IMR-90 (cell line): ENCODE results near the gene GPR45. TPM values are rescaled to one million over a fixed set of nuclear protein-coding genes. Genes with fewer than 3 reads are reported as not detected.

Experiments used
- ATAC-seq: fragments of 200-7000 bp; cut with Tn5 transposase; 2 replicates; pipeline ENCODE4 v1.9.1; 2020; ENCODE audit warnings: low read depth, mild to moderate bottlenecking, moderate library complexity
- BruUV-seq: library from RNA; stranded (reverse); fragments of 400-500 nt; replicated peaks from 2 replicates; lab custom pipeline; 2021; lab: Mats Ljungman, UMichigan
- CTCF ChIA-PET: fragments of 300-600 bp; formaldehyde crosslinking; extraction: SDS; loops from one replicate; lab custom pipeline; 2021; ENCODE audit warnings: antibody characterized with exemption; lab: Yijun Ruan, JAX
- POLR2A ChIA-PET: fragments of 300-600 bp; sonication (Branson Sonifier 250); formaldehyde crosslinking; loops from one replicate; lab custom pipeline; 2022; ENCODE audit warnings: antibody characterized with exemption; ENCODE audit not compliant: unreplicated experiment; lab: Charles Lee
- DNase-seq: peaks from one replicate; pipeline ENCODE4 v3.0.0; 2013
- H2AFZ ChIP-seq: replicated peaks from 2 replicates; pipeline ENCODE3; 2013; ENCODE audit warnings: low read length, mild to moderate bottlenecking; ENCODE audit not compliant: poor library complexity
- H2AK5ac ChIP-seq: 2 replicates; pipeline ENCODE4 v1.6.1; 2013; ENCODE audit warnings: low read depth, low read length, inconsistent platforms
- H2AK9ac ChIP-seq: replicated peaks from 2 replicates; pipeline ENCODE3; 2013; ENCODE audit warnings: mild to moderate bottlenecking, low read depth, low read length, moderate library complexity; ENCODE audit not compliant: poor library complexity
- H2BK120ac ChIP-seq: 2 replicates; pipeline ENCODE4 v1.6.1; 2013; ENCODE audit warnings: low read depth, low read length, inconsistent platforms
- H2BK15ac ChIP-seq: 3 replicates; pipeline ENCODE4 v1.6.1; 2013; ENCODE audit warnings: low read depth, low read length, inconsistent platforms
- H2BK20ac ChIP-seq: 2 replicates; pipeline ENCODE4 v1.6.1; 2013; ENCODE audit warnings: low read depth, mild to moderate bottlenecking, inconsistent platforms, low read length, moderate library complexity
- H2BK5ac ChIP-seq: 2 replicates; pipeline ENCODE4 v1.6.1; 2013; ENCODE audit warnings: mild to moderate bottlenecking, low read depth, low read length, inconsistent platforms; ENCODE audit not compliant: poor library complexity, severe bottlenecking
- H3K14ac ChIP-seq: replicated peaks from 2 replicates; pipeline ENCODE4 v1.6.1; 2013; ENCODE audit warnings: low read depth, low read length, inconsistent platforms
- H3K18ac ChIP-seq: 2 replicates; pipeline ENCODE4 v1.6.1; 2013; ENCODE audit warnings: low read depth, low read length, control low read depth
- H3K23ac ChIP-seq: 2 replicates; pipeline ENCODE4 v1.6.1; 2013; ENCODE audit warnings: low read depth, low read length, inconsistent platforms
- H3K27ac ChIP-seq: 2 replicates; pipeline ENCODE4 v1.5.1; 2013; ENCODE audit warnings: mild to moderate bottlenecking, control low read depth, low read length; ENCODE audit not compliant: insufficient read depth
- H3K27me3 ChIP-seq: 2 replicates; pipeline ENCODE4 v1.6.1; 2013; ENCODE audit warnings: low read length; ENCODE audit not compliant: control insufficient read depth, insufficient read depth
- H3K36me3 ChIP-seq: 2 replicates; pipeline ENCODE4 v1.6.1; 2013; ENCODE audit warnings: low read length, mixed read lengths; ENCODE audit not compliant: control insufficient read depth, insufficient read depth
- H3K4ac ChIP-seq: 2 replicates; pipeline ENCODE4 v1.6.1; 2013; ENCODE audit warnings: low read depth, low read length, inconsistent platforms
- H3K4me1 ChIP-seq: 2 replicates; pipeline ENCODE4 v1.6.1; 2013; ENCODE audit warnings: low read length, mixed read lengths; ENCODE audit not compliant: control insufficient read depth, insufficient read depth
- H3K4me2 ChIP-seq: 2 replicates; pipeline ENCODE4 v1.6.1; 2013; ENCODE audit warnings: low read depth, mild to moderate bottlenecking, control low read depth, low read length, moderate library complexity
- H3K4me3 ChIP-seq: 2 replicates; pipeline ENCODE4 v1.5.1; 2013; ENCODE audit warnings: low read depth, mild to moderate bottlenecking, control low read depth, low read length, moderate library complexity; ENCODE audit not compliant: insufficient read depth
- H3K56ac ChIP-seq: 2 replicates; pipeline ENCODE4 v1.6.1; 2013; ENCODE audit warnings: low read length, inconsistent platforms; ENCODE audit not compliant: insufficient read depth; ENCODE audit errors: extremely low read depth
- H3K79me1 ChIP-seq, 2 experiments: 2 replicates each; pipeline ENCODE4 v1.6.1; 2013; ENCODE audit warnings: low read length in 2 of 2, inconsistent platforms in 1 of 2, low read depth in 1 of 2
- H3K9ac ChIP-seq: 2 replicates; pipeline ENCODE4 v1.6.1; 2013; ENCODE audit warnings: low read depth, low read length, control low read depth
- H3K9me1 ChIP-seq: 2 replicates; pipeline ENCODE4 v1.6.1; 2013; ENCODE audit warnings: low read length, inconsistent platforms; ENCODE audit not compliant: insufficient read depth
- H3K9me3 ChIP-seq: 2 replicates; pipeline ENCODE4 v1.6.1; 2013; ENCODE audit warnings: low read length; ENCODE audit not compliant: control insufficient read depth, insufficient read depth
- H4K20me1 ChIP-seq: 2 replicates; pipeline ENCODE4 v1.6.1; 2013; ENCODE audit warnings: low read length, inconsistent platforms; ENCODE audit not compliant: insufficient read depth
- H4K5ac ChIP-seq: 2 replicates; pipeline ENCODE4 v1.6.1; 2013; ENCODE audit warnings: mild to moderate bottlenecking, low read depth, low read length, control low read depth
- H4K8ac ChIP-seq, 2 experiments: 2 replicates each; pipeline ENCODE4 v1.6.1; 2013; ENCODE audit warnings: low read depth in 2 of 2, low read length in 2 of 2, control low read depth in 1 of 2, inconsistent platforms in 1 of 2
- H4K91ac ChIP-seq: 2 replicates; pipeline ENCODE4 v1.6.1; 2013; ENCODE audit warnings: low read depth, low read length, inconsistent platforms; ENCODE audit not compliant: insufficient read depth
- RFX5 ChIP-seq: IDR thresholded peaks from 2 replicates; pipeline ENCODE4 v1.8.0; 2012; ENCODE audit warnings: low read depth, mild to moderate bottlenecking, low read length, moderate library complexity
- WGBS, 2 experiments: methylation state at CpG; one replicate each; pipeline versions ENCODE4 v1.1.5 to v1.1.7; 2013; ENCODE audit warnings: missing lambda C conversion rate in 2 of 2; ENCODE audit not compliant: insufficient read length in 1 of 2; ENCODE audit errors: extremely low coverage in 2 of 2; 5-methylcytosine and 5-hydroxymethylcytosine counted together
- dilution Hi-C: fragments of 300-500 bp; cut with HindIII; formaldehyde crosslinking; loops from one replicate; pipeline ENCODE4 v1.14.3; 2018; ENCODE audit warnings: low sequenced_read_pairs; ENCODE audit not compliant: unreplicated experiment
- in situ Hi-C: fragments of 300-500 bp; cut with MboI; formaldehyde crosslinking; loops from 3 replicates; pipeline ENCODE4 v1.14.3; 2019; ENCODE audit warnings: low sequenced_read_pairs, inconsistent platforms, mixed read lengths
- intact Hi-C: fragments of 100-400 bp; cut with micrococcal nuclease; formaldehyde crosslinking; loops from 2 replicates; pipeline ENCODE4 v1.10.0; 2022
- polyA plus RNA-seq, 3 experiments: library from polyadenylated mRNA; depleted of rRNA; stranded (reverse); fragments of >200 nt; gene quantifications; 2 replicates each; pipeline ENCODE4 v1.2.3, GENCODE V29; 2012; ENCODE audit warnings: low replicate concordance in 1 of 3
- total RNA-seq: library from RNA; depleted of rRNA; stranded (reverse); fragments of >200 nt; gene quantifications from 2 replicates; pipeline ENCODE4 v1.2.3, GENCODE V29; 2012

GPR45 gene
- total and polyA plus RNA-seq, 2 of the 4 experiments (the other 2 are of a cell fraction): not detected

DNA sequence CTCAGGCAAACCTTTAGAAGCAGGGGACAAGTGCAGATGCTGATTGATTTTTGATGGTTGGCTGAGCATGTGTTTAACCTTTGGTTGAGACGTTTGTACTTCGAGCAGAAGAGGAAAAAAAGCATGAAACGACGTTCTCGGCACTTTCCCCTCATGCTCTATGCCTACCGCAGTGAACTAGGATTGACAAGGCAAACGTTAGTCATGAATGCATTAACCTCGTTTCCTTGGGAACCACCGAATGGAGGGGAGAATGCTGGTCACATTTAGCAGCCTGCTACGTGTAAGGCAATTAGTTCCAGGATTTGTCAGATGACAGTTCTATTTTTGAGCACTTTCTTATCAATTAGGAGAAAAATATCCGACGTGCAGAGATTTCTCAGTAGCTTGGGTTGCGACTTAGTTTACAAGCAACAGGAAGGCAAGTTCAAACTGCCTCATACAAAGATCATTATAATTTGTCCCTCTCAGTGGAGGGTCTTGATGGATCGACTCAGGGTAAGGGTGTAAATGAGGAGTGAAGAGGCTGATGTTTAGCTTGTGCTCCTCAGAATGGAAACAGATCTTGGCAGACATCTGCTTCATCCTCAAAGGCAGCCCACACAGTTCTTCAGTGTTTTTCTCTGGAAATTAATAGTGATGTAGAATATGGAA, 47.4 kb upstream of the GPR45 start:
- H3K9me3 ChIP-seq: no peaks in the 10 kb centered on the region
- no peak overlapping the region for H2AK9ac ChIP-seq
- no peak overlapping the region for H4K5ac ChIP-seq
- no peak overlapping the region for H3K56ac ChIP-seq
- no peak overlapping the region for H3K4me2 ChIP-seq
- no peak overlapping the region for H3K9ac ChIP-seq
- dilution Hi-C loops (no loop called here), intact Hi-C loops (no loop called here), in situ Hi-C loops (no loop called here)
- H3K27ac ChIP-seq: no peak overlapping the region
- no peak overlapping the region for H2BK15ac ChIP-seq
- H3K27me3 ChIP-seq: peaks cover 9% of the 10 kb centered on the region
- DNase-seq (no peak), ATAC-seq (no peak)
- H3K4me3 ChIP-seq: no peak overlapping the region
- no peak overlapping the region for H2BK5ac ChIP-seq
- H4K91ac ChIP-seq: no peak overlapping the region
- H2AK5ac ChIP-seq: no peak overlapping the region
- no TSS peak for BruUV-seq
- POLR2A ChIA-PET: no interaction called here
- H4K8ac ChIP-seq: no peak overlapping the region
- H3K4ac ChIP-seq: no peak overlapping the region
- H3K14ac ChIP-seq: no peak overlapping the region
- no peaks in the 10 kb centered on the region for H4K20me1 ChIP-seq
- H3K9me1 ChIP-seq: no peaks in the 10 kb centered on the region
- no peak overlapping the region for H2AFZ ChIP-seq
- H3K36me3 ChIP-seq: no peaks in the 10 kb centered on the region
- H3K23ac ChIP-seq: no peak overlapping the region
- H3K79me1 ChIP-seq: no peaks in the 10 kb centered on the region
- no peak for TF ChIP-seq RFX5
- H3K4me1 ChIP-seq: no peaks in the 10 kb centered on the region
- no peak overlapping the region for H2BK20ac ChIP-seq
- no peak overlapping the region for H3K18ac ChIP-seq
- H2BK120ac ChIP-seq: no peak overlapping the region
- CTCF ChIA-PET: no interaction called here
- WGBS, 2 experiments: no CpG with 5 or more reads among the region's 14 CpGs
